ENCODE results near the gene PIGB. TPM values are rescaled to one million over a fixed set of nuclear protein-coding genes. Genes with fewer than 3 reads are reported as not detected.

Gene PIGB
- total and polyA plus RNA-seq, 2 of the 8 experiments (the other 6 are each of a cell fraction or from before 2014, with no cell fraction given), result 4.3 to 11.7 TPM

GRCh38 chr15:55270291-55270690, 48.7 kb upstream of the PIGB start:
- no peak for FAIRE-seq
- H3K4me3 ChIP-seq (ENCODE audit: extremely low read depth in 1 of 4, insufficient read depth in 2 of 4, low read depth in 3 of 4, low read length in 4 of 4), result no peak overlapping the region
- CTCF ChIA-PET (ENCODE audit: partially characterized antibody), result interaction anchor here (0.6 to 1.2 kb wide), 3 partner anchors 9 to 91 kb away, joined by 3 read pairs; no protein-coding TSS in a partner anchor

More at GRCh38 chr15:55270291-55270690, 48.7 kb upstream of the PIGB start:
- H2BK120ac ChIP-seq (replicated peaks; ENCODE audit: low read depth, low read length), result no peak overlapping the region
- POLR2A ChIA-PET (ENCODE audit: partially characterized antibody), result no interaction called here
- H3K79me2 ChIP-seq (ENCODE audit: control insufficient read depth in 1 of 2, insufficient read depth in 2 of 2, low read length in 2 of 2), result no peaks in the 10 kb centered on the region
- H3K36me3 ChIP-seq (ENCODE audit: control insufficient read depth in 2 of 4, insufficient read depth in 4 of 4, low read length in 3 of 4), result no peaks in the 10 kb centered on the region
- 90% methylated on average over 6 of the region's 6 CpGs; no CpG with 5 or more reads in 1 of the 2 experiments for WGBS, 2 experiments (ENCODE audit: extremely low coverage in 1 of 2, insufficient coverage in 1 of 2, insufficient read length in 1 of 2, insufficient replicate concordance in 2 of 2, low coverage in 1 of 2, low lambda C conversion rate in 2 of 2, missing lambda C conversion rate in 1 of 2)
- no peak overlapping the region for H2BK12ac ChIP-seq (ENCODE audit: low read depth, low read length)
- no peak overlapping the region for H2AFZ ChIP-seq (ENCODE audit: low read length)
- H3K9ac ChIP-seq (replicated peaks in 1 of 4; ENCODE audit: extremely low read depth in 1 of 4, low read depth in 3 of 4, low read length in 3 of 4), result no peak overlapping the region
- no peaks in the 10 kb centered on the region; a peak in 1 of 4 replicates for H3K9me3 ChIP-seq (ENCODE audit: insufficient read depth in 2 of 2, low read depth in 1 of 2, low read length in 1 of 2)
- no peak overlapping the region for H2AK5ac ChIP-seq (ENCODE audit: low read depth, low read length)
- no peaks in the 10 kb centered on the region for H3K4me1 ChIP-seq (replicated peaks in 1 of 4; ENCODE audit: control insufficient read depth in 3 of 4, insufficient read depth in 4 of 4, low read length in 3 of 4)
- H4K91ac ChIP-seq (replicated peaks; ENCODE audit: insufficient read length, low read length), result no peak overlapping the region
- no peak for DNase-seq (ENCODE audit: low read depth in 1 of 2, low spot score in 2 of 2)
- no peak overlapping the region for H2BK15ac ChIP-seq (ENCODE audit: low read length)
- no peak overlapping the region for H3K23ac ChIP-seq (ENCODE audit: insufficient read length)
- no peak overlapping the region for H3K4ac ChIP-seq (replicated peaks; ENCODE audit: insufficient read length, low read depth, low read length)
- H2BK20ac ChIP-seq (ENCODE audit: low read length), result no peak overlapping the region
- no peak overlapping the region for H3K27ac ChIP-seq (ENCODE audit: low read depth, low read length)
- no peak overlapping the region for H3K56ac ChIP-seq (replicated peaks; ENCODE audit: insufficient read length, low read depth, low read length)
- no peak overlapping the region for H3K18ac ChIP-seq (ENCODE audit: extremely low read depth, low read length)
- no peak overlapping the region for H2BK5ac ChIP-seq (ENCODE audit: low read depth, low read length)
- no peak for TF ChIP-seq ATF2 (IDR thresholded peaks at IDR 0.05; ENCODE audit: low read length)
- TF ChIP-seq RXRA (IDR thresholded peaks at IDR 0.05; ENCODE audit: insufficient read depth, low read depth, low read length), result no peak
- no peaks in the 10 kb centered on the region for H4K20me1 ChIP-seq (replicated peaks in 1 of 2; ENCODE audit: control insufficient read depth in 1 of 2, insufficient read depth in 2 of 2, low read length in 2 of 2)
- H3K27me3 ChIP-seq (replicated peaks in 1 of 4; ENCODE audit: control insufficient read depth in 3 of 4, extremely low read depth in 1 of 4, insufficient read depth in 3 of 4, low read length in 3 of 4), result no peaks in the 10 kb centered on the region
- no peak overlapping the region for H3K14ac ChIP-seq (ENCODE audit: insufficient read length)
- no peaks in the 10 kb centered on the region for H3K79me1 ChIP-seq (ENCODE audit: low read depth, low read length)
- H3K4me2 ChIP-seq (ENCODE audit: insufficient read depth in 1 of 2, low read depth in 2 of 2, low read length in 2 of 2), result no peak overlapping the region
- H4K8ac ChIP-seq (ENCODE audit: extremely low read depth, insufficient read depth, low read length), result no peak overlapping the region
- no peak overlapping the region for H4K5ac ChIP-seq (ENCODE audit: insufficient read length, low read depth, low read length)
- no peaks in the 10 kb centered on the region for H3K23me2 ChIP-seq (ENCODE audit: low read depth, low read length)

Measured in H1 (cell line).